SU-DHL-6 (cell line): ENCODE measurements around the gene OR7G3.

Experiments used
- H2AFZ ChIP-seq: fragments of 200-600 bp; sonication (generic); 2 replicates; pipeline ENCODE4 v1.6.1; 2014; ENCODE audit warnings: low read depth, mild to moderate bottlenecking, moderate library complexity, mixed read lengths, antibody characterized with exemption, low read length; ENCODE audit not compliant: severe bottlenecking
- H3F3A ChIP-seq: fragments of 200-600 bp; shearing (Covaris generic); 2 replicates; pipeline ENCODE4 v1.6.0; 2016; ENCODE audit warnings: antibody characterized with exemption, mild to moderate bottlenecking; ENCODE audit not compliant: insufficient read depth
- H3K27ac ChIP-seq: fragments of 200-600 bp; sonication (generic); 2 replicates; pipeline ENCODE4 v1.5.1; 2016; ENCODE audit warnings: low read depth, mild to moderate bottlenecking, low read length, moderate library complexity, mixed read lengths
- H3K27me3 ChIP-seq: fragments of 200-600 bp; sonication (generic), shearing (Covaris generic); 2 replicates; pipeline ENCODE4 v1.6.0; 2014; ENCODE audit warnings: mild to moderate bottlenecking, low read length
- H3K36me3 ChIP-seq: fragments of 200-600 bp; sonication (generic); 2 replicates; pipeline ENCODE4 v1.6.1; 2014; ENCODE audit warnings: mild to moderate bottlenecking, low read length, mixed read lengths
- H3K4me2 ChIP-seq: fragments of 300-600, 200-600 bp; shearing (Covaris generic), sonication (generic); 2 replicates; pipeline ENCODE4 v1.6.0; 2014; ENCODE audit warnings: low read length, low read depth, mild to moderate bottlenecking; ENCODE audit not compliant: poor library complexity, severe bottlenecking
- H3K4me3 ChIP-seq: fragments of 200-600 bp; sonication (generic); 2 replicates; pipeline ENCODE4 v1.5.1; 2014; ENCODE audit warnings: antibody characterized with exemption, low read length, mild to moderate bottlenecking, mixed read lengths; ENCODE audit not compliant: insufficient read depth, poor library complexity, severe bottlenecking
- H3K79me2 ChIP-seq: fragments of 200-600 bp; sonication (generic); 2 replicates; pipeline ENCODE4 v1.6.1; 2014; ENCODE audit warnings: mild to moderate bottlenecking, low read length, moderate library complexity; ENCODE audit not compliant: insufficient read depth
- H3K9ac ChIP-seq: fragments of 200-600 bp; sonication (generic); 2 replicates; pipeline ENCODE4 v1.7.0; 2014; ENCODE audit warnings: mild to moderate bottlenecking, low read length
- H3K9me2 ChIP-seq: fragments of 200-600 bp; sonication (generic); replicated peaks from 2 replicates; pipeline ENCODE4 v1.6.1; 2014; ENCODE audit warnings: low read length; ENCODE audit not compliant: insufficient read depth
- H3K9me3 ChIP-seq: fragments of 200-600 bp; sonication (generic); 2 replicates; pipeline ENCODE4 v1.6.1; 2014; ENCODE audit warnings: low read length, mixed read lengths; ENCODE audit not compliant: insufficient read depth
- H4K20me1 ChIP-seq: fragments of 200-600 bp; sonication (generic); 2 replicates; pipeline ENCODE4 v1.6.1; 2014; ENCODE audit warnings: low read depth, mild to moderate bottlenecking, antibody characterized with exemption, low read length, moderate library complexity, mixed read lengths
- CTCF ChIP-seq: fragments of 200-600 bp; sonication (generic); IDR thresholded peaks from one replicate; pipeline ENCODE4 v1.5.1; 2017; ENCODE audit warnings: antibody characterized with exemption, mild to moderate bottlenecking, low read length, moderate library complexity; ENCODE audit not compliant: insufficient read depth, poor library complexity, severe bottlenecking
- EZH2phosphoT487 ChIP-seq: fragments of 200-600 bp; sonication (generic), shearing (Covaris generic); conservative IDR thresholded peaks from 2 replicates; pipeline ENCODE4 v1.6.1; 2018; ENCODE audit warnings: mild to moderate bottlenecking, antibody characterized with exemption, low read length, moderate library complexity, mixed read lengths

The OR7G3 gene

GRCh38 chr19:9126900-9127405 is at the start of gene OR7G3:
TSS of gene OR7G3 (minus strand) at chr19:9126950. CDS start at chr19:9126950, 0 bp downstream.
- H3K79me2 ChIP-seq = no peaks in the 10 kb centered on the region
- H3K4me3 ChIP-seq = no peak within 1 kb of the TSS
- no peaks in the 10 kb centered on the region for H4K20me1 ChIP-seq
- no peak within 1 kb of the TSS for H2AFZ ChIP-seq
- H3K9me2 ChIP-seq = no peaks in the 10 kb centered on the region
- H3K27me3 ChIP-seq = no peaks in the 10 kb centered on the region
- no peak within 1 kb of the TSS for H3K27ac ChIP-seq
- no peaks in the 10 kb centered on the region for H3F3A ChIP-seq
- H3K9me3 ChIP-seq = no peaks in the 10 kb centered on the region
- no peak for TF ChIP-seq EZH2phosphoT487
- TF ChIP-seq CTCF = no peak
- H3K36me3 ChIP-seq = no peaks in the 10 kb centered on the region
- no peak within 1 kb of the TSS for H3K4me2 ChIP-seq
- no peak within 1 kb of the TSS for H3K9ac ChIP-seq

GRCh38 chr19:9175326-9175725 is 48.6 kb upstream of the OR7G3 start:
- no peaks in the 10 kb centered on the region for H3K79me2 ChIP-seq
- no peak overlapping the region for H3K27ac ChIP-seq
- H3K4me3 ChIP-seq = no peak overlapping the region
- H4K20me1 ChIP-seq = no peaks in the 10 kb centered on the region
- no peaks in the 10 kb centered on the region for H3K36me3 ChIP-seq
- no peaks in the 10 kb centered on the region for H3K27me3 ChIP-seq
- H3K9me3 ChIP-seq = no peaks in the 10 kb centered on the region
- TF ChIP-seq CTCF (no peak), EZH2phosphoT487 (no peak)
- H3K4me2 ChIP-seq = no peak overlapping the region
- no peak overlapping the region for H3K9ac ChIP-seq
- no peaks in the 10 kb centered on the region for H3K9me2 ChIP-seq
- H3F3A ChIP-seq = no peaks in the 10 kb centered on the region
- H2AFZ ChIP-seq = no peak overlapping the region

- no peak overlapping the region for H2AFZ ChIP-seq
- TF ChIP-seq CTCF (no peak), EZH2phosphoT487 (no peak)
- no peaks in the 10 kb centered on the region for H3K9me3 ChIP-seq
- no peaks in the 10 kb centered on the region for H3F3A ChIP-seq
- no peaks in the 10 kb centered on the region for H4K20me1 ChIP-seq
- no peaks in the 10 kb centered on the region for H3K36me3 ChIP-seq
- H3K4me2 ChIP-seq = no peak overlapping the region
- H3K9ac ChIP-seq = no peak overlapping the region
- no peak overlapping the region for H3K4me3 ChIP-seq
- no peaks in the 10 kb centered on the region for H3K79me2 ChIP-seq
- H3K27ac ChIP-seq = no peak overlapping the region
- H3K27me3 ChIP-seq = no peaks in the 10 kb centered on the region
- H3K9me2 ChIP-seq = no peaks in the 10 kb centered on the region
Measured at GRCh38 chr19:9171393-9171991, 44.7 kb upstream of the OR7G3 start.
